ENCODE data around the gene PODNL1. TPM values are rescaled to one million over a fixed set of nuclear protein-coding genes. Genes with fewer than 3 reads are reported as not detected.

PODNL1 gene
- total and polyA plus RNA-seq, 10 of the 15 experiments (the other 5 are each of a cell fraction or from before 2014, with no cell fraction given), result 0.04 to 0.44 TPM; not detected in 8

- no peaks in the 10 kb centered on the region for H3K9me3 ChIP-seq (replicated peaks; ENCODE audit: control insufficient read depth, insufficient read depth, low read length)
These were observed 14.8 kb upstream of the PODNL1 start for GRCh38 chr19:13952931-13953531.

More at GRCh38 chr19:13952931-13953531, 14.8 kb upstream of the PODNL1 start:
- DNase-seq (ENCODE audit: low read depth, low spot score), result no peak
- WGBS (ENCODE audit: insufficient coverage, insufficient replicate concordance, low lambda C conversion rate, missing lambda C conversion rate), result 15% methylated on average over 11 of the region's 13 CpGs
- ATAC-seq, result no peak; the same call in 2 of the 3 replicates
- RAD21 ChIA-PET (ENCODE audit: unreplicated experiment), result interaction anchor here (0.8 to 3.2 kb wide), 13 partner anchors 19 to 119 kb away, joined by 3 to 21 read pairs (median 4); partner anchors contain the start of genes IL27RA and RFX1
- H3K27ac ChIP-seq (ENCODE audit: control insufficient read depth, insufficient read depth), result peak overlapping the region; percentile 64
- peak overlapping the region; percentile 100 for H3K4me3 ChIP-seq
- no peak for TF ChIP-seq BCL11A (IDR thresholded peaks at IDR 0.05; ENCODE audit: low read depth, low read length)
- TF ChIP-seq IKZF1 (conservative IDR thresholded peaks at IDR 0.05), result 0 out of 2 replicates have a peak, but pooled peaks have one; percentile 11
- no peak for TF ChIP-seq CREB1 (IDR thresholded peaks at IDR 0.05; ENCODE audit: low read depth)
- 0 out of 6 replicates have a peak, but pooled peaks of 1 of the 3 experiments have one; percentile 9 for TF ChIP-seq CTCF (IDR thresholded peaks at IDR 0.05 in 2 of 3, conservative IDR thresholded peaks at IDR 0.05 in 1 of 3; ENCODE audit: control insufficient read depth in 2 of 3, extremely low read depth in 1 of 3, insufficient read depth in 1 of 3, low read depth in 3 of 3, low read length in 3 of 3)
- TF ChIP-seq BCLAF1 (IDR thresholded peaks at IDR 0.05), result no peak
- TF ChIP-seq SMC3 (IDR thresholded peaks at IDR 0.05; ENCODE audit: borderline replicate concordance, low read length), result peak; percentile 5; the same call in 1 of the 2 replicates
- no peaks in the 10 kb centered on the region for H3K27me3 ChIP-seq (replicated peaks in 1 of 2; ENCODE audit: control insufficient read depth in 2 of 2, insufficient read depth in 2 of 2, low read length in 1 of 2)
- H2AFZ ChIP-seq (ENCODE audit: control insufficient read depth, low read depth, low read length), result no peak overlapping the region
- FAIRE-seq, result no peak
- BruUV-seq (replicated peaks), result no TSS peak
- peaks cover 0 to 11% of the 10 kb centered on the region in 2 experiments; a peak in 3 of 4 replicates for H3K36me3 ChIP-seq (ENCODE audit: control insufficient read depth in 2 of 2, insufficient read depth in 2 of 2, low read length in 1 of 2)
- H3K79me2 ChIP-seq (ENCODE audit: control insufficient read depth, insufficient read depth, low read length), result peaks cover 15% of the 10 kb centered on the region
- intact Hi-C loops (cut with micrococcal nuclease; ENCODE audit: unreplicated experiment), result loop anchor here (1.0 to 5.0 kb wide), 3 partner anchors 34 to 79 kb away; partner anchors contain the start of gene IL27RA
- H3K4me1 ChIP-seq (ENCODE audit: control insufficient read depth, insufficient read depth, low read length), result peaks cover 11% of the 10 kb centered on the region
- SMC1A ChIA-PET (ENCODE audit: uncharacterized antibody, unreplicated experiment), result interaction anchor here (0.7 to 2.1 kb wide), 10 partner anchors 14 to 121 kb away, joined by 3 to 10 read pairs (median 4); partner anchors contain the start of genes BRME1, CC2D1A and IL27RA
- H3K9ac ChIP-seq (ENCODE audit: control insufficient read depth, insufficient read depth, low read length), result peak overlapping the region; percentile 81
- CTCF ChIA-PET, result interaction anchor here (0.9 to 2.9 kb wide), 13 partner anchors 46 to 184 kb away, joined by 3 to 10 read pairs (median 4); partner anchors contain the start of genes ASF1B and IL27RA
- in situ Hi-C loops (cut with MboI), result no loop called here
- peak overlapping the region; percentile 73 for H3K4me2 ChIP-seq (ENCODE audit: control insufficient read depth, insufficient read depth)
- H4K20me1 ChIP-seq (ENCODE audit: control insufficient read depth, insufficient read depth), result no peaks in the 10 kb centered on the region
- POLR2A ChIA-PET, result interaction anchor here (0.7 to 1.1 kb wide), 3 partner anchors 35 to 161 kb away, joined by 3 to 4 read pairs (median 3); partner anchors contain the start of gene MISP3
